ENCODE results near the gene NHSL1.

The NHSL1 gene

GRCh38 chr6:138410048-138410735 is 89.1 kb downstream of the NHSL1 start:
- POLR2A ChIA-PET (ENCODE audit: low non-redundant PET) = no interaction called here
- no peak for TF ChIP-seq CTCF (conservative IDR thresholded peaks at IDR 0.05; ENCODE audit: low read depth)
- DNase-seq (ENCODE audit: low spot score) = no peak
- CTCF ChIA-PET = interaction anchor here (0.6 kb wide), 1 partner anchor 15 kb away, joined by 4 read pairs; no protein-coding TSS in a partner anchor
- H3K27ac ChIP-seq = peak overlapping the region; percentile 71

GRCh38 chr6:138406443-138406842 is 92.9 kb downstream of the NHSL1 start:
- ChIA-PET POLR2A (ENCODE audit: low non-redundant PET) (no interaction called here), CTCF (interaction anchor here (0.6 to 0.7 kb wide), 2 partner anchors 409 to 1234 kb away, joined by 3 to 4 read pairs; no protein-coding TSS in a partner anchor)
- DNase-seq (ENCODE audit: low spot score) = no peak

GRCh38 chr6:138405816-138406413 is 93.4 kb downstream of the NHSL1 start:
- no peak for DNase-seq (ENCODE audit: low spot score)
- H3K27ac ChIP-seq = no peak overlapping the region
- ChIA-PET POLR2A (ENCODE audit: low non-redundant PET) (no interaction called here), CTCF (interaction anchor here (0.6 to 0.7 kb wide), 2 partner anchors 410 to 1234 kb away, joined by 3 to 4 read pairs; no protein-coding TSS in a partner anchor)
- no peak for TF ChIP-seq CTCF (conservative IDR thresholded peaks at IDR 0.05; ENCODE audit: low read depth)

More at GRCh38 chr6:138406443-138406842, 92.9 kb downstream of the NHSL1 start:
- TF ChIP-seq CTCF (conservative IDR thresholded peaks at IDR 0.05; ENCODE audit: low read depth) = no peak
- no peak overlapping the region for H3K27ac ChIP-seq

DNA sequence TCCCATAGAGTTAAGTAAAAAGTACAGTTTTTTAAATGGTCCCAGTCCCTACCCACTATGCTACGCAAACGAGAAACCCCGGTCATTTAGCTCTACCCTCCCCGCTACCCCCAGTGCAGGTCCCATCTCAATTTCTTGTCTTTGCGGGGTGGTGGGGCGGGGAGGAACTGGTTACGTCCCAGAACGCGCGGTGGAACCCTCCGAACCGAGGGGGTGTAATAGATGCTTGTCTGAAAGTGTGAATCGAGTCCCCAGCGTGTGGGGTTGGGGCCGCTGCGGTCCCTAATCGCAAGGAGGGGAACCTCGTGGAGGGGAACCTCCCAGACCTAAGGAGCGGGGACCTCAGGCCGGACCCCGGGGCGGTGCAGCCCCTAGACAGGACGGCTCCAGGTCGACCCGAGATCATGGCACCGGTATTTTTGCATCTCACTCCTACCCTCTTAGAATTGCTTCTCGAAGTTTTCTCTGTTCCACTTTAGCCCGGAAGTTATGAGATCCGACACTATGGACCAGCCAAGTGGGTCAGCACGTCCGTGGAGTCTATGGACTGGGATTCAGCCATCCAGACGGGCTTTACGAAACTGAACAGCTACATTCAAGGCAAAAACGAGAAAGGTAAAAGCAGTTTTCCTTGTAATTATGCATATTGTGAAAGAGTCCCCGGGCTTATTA is 94.5 kb downstream of the NHSL1 start:
- DNase-seq (ENCODE audit: low spot score) = no peak
- no peak for TF ChIP-seq CTCF (conservative IDR thresholded peaks at IDR 0.05; ENCODE audit: low read depth)
- H3K27ac ChIP-seq = peak overlapping the region; percentile 86
- POLR2A ChIA-PET (ENCODE audit: low non-redundant PET) = interaction anchor here (0.6 kb wide), 1 partner anchor 144 kb away, joined by 3 read pairs; no protein-coding TSS in a partner anchor
- CTCF ChIA-PET = interaction anchor here (0.6 to 0.7 kb wide), 4 partner anchors 22 to 289 kb away, joined by 3 to 6 read pairs (median 4); no protein-coding TSS in a partner anchor

GRCh38 chr6:138403801-138404665 is 95.3 kb downstream of the NHSL1 start, which contains the start of gene HEBP2:
TSS of gene HEBP2 (plus strand) at chr6:138404223. CDS start at chr6:138404496, 273 bp downstream.
- TF ChIP-seq CTCF (conservative IDR thresholded peaks at IDR 0.05; ENCODE audit: low read depth) = peak; percentile 64
- peak; percentile 89 for DNase-seq (ENCODE audit: low spot score)
- peak within 1 kb of the TSS; percentile 86 for H3K27ac ChIP-seq
- POLR2A ChIA-PET (ENCODE audit: low non-redundant PET) = interaction anchor here (0.6 kb wide), 1 partner anchor 143 kb away, joined by 3 read pairs; no protein-coding TSS in a partner anchor
- CTCF ChIA-PET = interaction anchor here (0.6 to 0.8 kb wide), 6 partner anchors 21 to 1849 kb away, joined by 3 to 6 read pairs (median 4); no protein-coding TSS in a partner anchor

Data from RWPE1 (cell line).